ENCODE data around the gene PNMA6F.
A peak's percentile ranks its signal among the peaks of the same experiment; 100 is the strongest.

The PNMA6F gene

DNA sequence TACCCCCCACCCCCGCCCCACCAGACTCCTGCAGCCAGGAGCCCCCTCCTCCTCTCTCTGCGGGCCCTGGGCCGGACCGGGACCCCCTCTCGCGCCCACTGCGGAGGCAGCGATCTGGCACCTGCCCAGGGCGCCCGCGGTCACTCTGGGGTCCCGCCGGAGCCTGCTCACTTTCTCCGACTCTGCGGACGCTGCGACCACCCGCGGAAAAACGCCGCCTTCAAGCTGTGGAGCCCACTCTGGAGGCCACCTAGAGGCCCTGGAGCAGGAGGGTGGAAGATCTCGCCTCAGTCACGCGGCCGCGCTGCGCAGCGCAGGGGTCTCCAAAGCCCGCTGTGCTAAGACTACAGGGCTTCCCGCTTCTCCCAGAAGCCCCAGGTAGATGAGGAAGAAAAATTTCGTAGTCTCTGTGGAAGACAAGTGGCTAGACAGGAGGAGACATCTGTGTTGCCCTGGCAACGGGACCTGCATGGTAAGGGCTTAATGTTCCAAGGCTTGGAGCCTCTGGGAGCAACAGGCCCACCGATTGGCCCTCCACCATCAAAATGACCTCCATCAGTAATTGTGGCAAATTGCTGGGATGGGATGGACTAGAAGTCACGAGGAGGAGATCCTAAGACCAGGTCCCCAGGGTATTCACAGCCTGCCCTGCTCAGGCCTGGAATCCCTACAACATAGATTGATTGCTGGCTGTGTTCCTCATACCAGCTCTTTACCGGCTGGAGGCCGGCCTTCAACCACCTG, at the start of gene PNMA6F:
PNMA6F (minus strand) TSS at position 387 of the 744 bp plus-strand sequence. CDS start 1,093 bp downstream, outside the sequence.
- DNase-seq = no peak

DNA sequence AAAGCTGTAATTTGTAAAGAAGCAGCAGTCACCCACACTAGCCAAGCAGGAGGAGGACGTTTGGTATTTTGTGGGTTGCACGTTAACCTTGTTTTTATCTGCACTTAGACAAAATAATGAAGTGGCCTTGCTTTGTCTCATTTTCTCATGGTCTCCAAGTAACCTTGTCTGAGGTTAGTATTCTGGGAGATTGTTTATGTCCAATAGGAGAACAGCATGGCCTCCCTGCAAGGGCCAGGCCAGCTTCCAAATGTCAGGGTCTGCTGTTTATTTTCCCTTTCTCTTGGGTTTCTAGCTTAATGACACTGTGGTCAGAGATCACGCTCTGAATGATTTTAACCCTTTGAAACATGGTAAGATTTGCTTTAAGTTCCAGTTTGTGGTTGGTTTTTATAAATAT, 49.7 kb upstream of the PNMA6F start:
- no peak for DNase-seq

DNA sequence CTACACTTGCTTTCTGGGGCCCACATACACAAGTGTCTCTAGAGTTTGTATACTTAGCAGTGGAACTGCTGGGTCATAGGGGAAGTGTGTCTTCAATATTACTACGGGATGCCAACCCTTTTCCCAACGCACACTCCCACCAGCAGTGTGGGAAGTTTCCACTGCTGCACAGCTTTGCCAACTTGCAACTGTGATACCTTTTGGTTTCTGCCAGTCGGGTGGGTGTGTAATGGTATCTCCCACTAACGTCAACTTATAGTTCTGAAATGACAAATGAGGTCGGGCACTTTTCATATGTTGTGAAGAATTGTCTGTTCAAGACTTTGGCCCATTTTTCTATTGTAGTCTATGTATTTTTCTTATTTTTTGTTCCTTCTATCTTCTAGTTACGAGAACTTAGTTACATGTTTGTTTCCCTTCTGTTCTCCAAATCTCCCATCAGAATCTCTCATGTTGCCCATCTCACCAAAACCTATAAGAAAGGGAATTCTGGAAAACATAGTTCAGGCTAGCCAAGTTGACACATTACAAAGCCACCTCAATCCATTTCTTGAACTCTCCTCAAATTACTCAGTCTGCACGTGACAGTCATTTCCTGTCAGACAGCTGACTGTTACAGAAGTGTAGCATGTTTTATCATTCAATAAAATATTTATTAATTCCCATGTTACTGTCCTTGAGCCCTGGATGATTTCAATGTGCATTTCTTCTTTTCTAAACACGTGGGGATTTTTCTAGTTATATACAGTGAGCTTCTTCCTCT, 48.9 kb upstream of the PNMA6F start:
- DNase-seq = no peak

DNA sequence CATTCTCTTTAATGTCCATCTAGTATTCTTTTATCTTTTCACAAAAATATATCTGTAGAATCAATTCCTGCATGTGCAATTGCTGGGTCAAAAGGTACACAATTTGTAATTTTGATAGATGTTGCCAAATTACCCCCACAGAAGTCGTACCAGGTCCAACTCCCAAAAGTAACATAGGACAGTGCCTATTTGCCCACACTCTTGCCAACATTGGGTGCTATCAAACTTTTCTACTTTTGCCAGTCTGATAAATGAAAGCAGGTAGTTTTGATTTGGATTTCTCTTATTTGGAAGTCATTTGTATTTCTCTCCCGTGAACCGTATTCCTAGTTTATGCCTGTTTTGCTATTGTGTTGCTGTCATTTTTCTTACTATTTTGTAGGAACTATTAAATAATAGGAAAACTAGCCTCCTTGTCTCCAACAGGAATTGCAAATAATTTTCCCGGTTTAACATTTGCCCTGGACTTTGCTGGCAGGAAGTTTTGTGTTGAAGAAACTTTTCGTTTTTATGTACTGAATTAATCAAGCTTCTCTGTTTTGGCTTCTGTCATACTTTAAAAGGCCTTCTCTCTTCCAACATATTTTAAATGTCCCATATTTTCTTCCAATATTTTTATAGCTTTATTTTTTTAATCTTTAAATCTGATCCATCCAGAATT, 45.4 kb upstream of the PNMA6F start:
- DNase-seq = no peak

DNA sequence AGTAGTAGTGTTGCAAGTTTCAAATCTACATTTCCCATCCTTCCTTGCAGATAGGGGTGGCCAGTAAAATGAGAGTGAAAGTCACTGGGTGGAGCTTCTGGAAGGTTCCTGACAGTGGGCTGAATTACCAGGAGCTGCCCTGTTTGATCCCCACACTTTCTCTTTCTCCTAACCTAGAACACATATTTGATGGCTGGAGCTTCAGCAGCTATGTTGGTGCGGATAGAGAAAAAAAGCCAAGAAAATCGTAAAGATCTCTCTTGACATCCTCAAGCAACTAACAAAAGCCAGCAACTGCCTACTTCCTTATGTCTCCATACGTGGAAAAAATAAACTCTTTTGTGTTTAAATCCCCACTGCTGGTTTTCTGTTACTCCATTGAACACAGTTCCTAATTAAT, 44.6 kb upstream of the PNMA6F start:
- DNase-seq = no peak

DNA sequence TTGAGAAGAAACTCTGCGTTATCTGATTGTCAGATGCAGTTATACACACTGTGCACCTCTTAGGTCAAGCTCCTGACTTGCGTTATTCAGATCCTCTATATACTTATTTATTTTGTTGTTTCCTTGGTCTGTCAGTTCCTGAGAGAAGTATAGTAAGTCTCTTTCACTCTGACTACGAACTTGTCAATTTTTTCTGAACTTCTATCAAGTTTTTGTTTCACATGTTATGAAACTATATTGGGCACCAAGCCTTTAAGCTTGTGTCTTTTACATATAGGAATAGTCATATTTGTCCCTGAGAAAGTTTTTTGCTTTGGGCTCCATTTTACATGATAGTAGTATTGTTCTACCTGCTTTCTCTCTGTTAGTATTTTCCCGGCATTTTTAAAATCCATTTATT, 44.1 kb upstream of the PNMA6F start:
- DNase-seq = no peak

DNA sequence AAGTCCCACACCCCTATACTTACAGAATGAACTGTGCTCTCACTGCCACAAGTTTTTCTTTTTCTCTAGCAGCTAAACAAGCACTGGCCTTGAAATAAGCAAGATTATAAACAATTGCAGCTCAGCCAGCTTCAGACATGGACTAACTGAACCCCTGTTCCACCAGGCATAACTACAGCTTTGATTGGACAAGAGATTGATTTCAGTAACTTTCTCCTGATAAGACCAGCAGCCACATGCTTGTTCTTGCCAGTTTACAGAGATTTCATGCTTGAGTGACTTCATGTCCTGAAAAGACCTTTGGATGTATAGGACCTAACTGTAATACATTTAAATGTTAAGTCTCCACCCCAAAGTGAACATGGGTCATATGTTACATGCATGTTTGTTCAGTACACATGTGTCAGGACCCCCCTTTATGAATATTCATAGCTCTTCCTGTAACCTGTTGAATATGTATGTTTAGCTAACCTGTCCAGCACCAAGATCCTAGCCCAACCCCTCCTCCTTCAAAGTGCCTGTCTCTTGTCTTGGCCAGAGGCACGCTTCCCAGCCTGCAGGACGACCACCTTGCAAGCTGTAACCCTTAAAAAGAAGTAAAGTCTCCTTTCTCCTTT, 40.3 kb upstream of the PNMA6F start:
- peak; percentile 26 for DNase-seq

DNA sequence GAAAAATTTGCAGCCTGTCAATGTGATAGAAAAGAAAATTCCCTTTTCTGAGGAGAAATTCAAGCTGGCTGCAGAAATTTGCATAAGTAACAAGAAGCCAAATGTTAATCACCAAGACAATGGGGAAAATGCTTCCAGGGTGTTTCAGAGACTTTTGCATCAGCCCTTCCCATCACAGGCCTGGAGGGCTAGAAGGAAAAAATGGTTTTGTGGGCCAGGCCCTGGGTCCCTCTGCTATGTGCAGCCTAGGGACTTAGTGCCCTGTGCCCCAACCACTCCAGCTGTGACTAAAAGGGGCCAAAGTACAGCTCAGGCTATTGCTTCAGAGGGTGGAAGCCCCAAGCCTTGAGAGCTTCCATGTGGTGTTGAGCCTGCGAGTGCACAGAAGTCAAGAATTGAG, 36.3 kb upstream of the PNMA6F start:
- no peak for DNase-seq

DNA sequence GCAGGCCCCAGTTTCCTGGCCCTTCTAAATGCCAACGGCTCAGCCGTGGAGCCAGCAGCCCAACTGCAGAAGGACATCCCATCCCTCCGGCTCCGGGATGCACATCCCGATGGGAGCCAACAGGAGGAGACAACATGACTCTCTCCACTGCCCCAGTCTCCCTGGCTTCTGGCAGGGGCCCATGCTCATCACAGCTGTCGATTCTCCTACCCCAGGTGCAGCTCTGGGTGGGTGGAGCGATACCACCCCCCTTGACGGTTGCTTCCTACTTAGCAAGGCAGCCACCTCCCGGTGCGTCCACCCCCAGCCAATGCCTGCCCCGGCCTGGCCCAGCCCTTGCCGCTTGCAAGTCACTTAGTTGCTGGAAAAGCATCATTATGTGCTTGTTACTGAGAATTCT, 31.8 kb upstream of the PNMA6F start:
- DNase-seq = no peak

DNA sequence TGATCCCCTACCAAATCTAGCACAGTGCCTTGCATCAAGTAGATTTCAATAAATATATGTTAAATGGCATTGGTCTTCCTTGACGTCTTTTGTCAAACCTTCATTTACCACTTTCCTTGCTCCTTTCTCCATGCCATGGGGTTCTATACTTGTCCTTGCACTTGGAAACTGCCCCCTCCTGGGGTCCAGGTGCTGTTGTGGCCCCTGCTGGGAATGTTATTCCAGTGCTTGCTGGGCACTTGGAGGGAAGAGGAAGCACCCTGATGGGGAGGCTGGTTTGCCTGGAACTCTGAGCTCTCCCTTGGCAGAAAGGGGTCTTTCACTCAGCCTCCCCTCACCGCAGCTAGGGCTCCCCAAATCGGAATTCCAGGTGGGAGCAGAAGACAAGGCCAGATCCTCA, 31.3 kb upstream of the PNMA6F start:
- DNase-seq = no peak

DNA sequence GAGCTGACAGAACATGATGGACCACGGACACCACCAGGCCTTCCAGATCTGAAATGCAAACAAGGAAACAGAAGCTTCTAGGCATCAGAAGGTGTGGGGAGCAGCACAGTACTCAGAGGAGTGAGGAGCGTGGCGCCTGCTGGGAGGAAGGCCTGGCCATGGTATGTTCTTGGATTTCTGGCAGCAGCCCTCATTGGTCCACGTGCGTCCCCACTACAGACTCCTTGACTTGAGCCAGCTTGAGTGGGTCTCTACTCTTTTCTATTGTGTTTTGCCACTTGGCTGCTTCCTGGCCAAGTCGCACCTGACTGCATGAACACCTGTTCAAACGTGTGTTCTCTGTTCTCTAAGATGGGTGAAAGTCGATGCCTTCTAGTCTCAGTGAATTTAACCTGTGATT, 30.4 kb upstream of the PNMA6F start:
- no peak for DNase-seq

DNA sequence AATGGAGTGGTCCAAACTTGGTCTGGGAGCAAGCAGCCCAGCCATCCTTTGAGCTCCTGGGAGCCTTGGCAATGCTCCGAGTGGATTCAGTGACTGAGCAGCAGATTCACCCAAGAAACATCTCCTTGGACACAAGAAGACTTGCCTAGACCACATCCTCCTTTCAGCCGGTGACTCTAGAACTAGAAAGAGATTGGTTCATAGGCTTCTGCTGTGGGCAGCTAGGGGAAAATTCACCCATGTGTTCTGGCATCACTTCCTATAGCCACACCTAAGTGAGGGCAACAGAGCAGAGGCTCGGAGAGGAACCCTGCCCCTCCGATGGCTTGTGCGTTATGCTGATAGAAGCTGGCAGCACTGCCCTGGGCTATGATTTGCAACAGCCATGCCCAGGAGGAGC, 28.4 kb upstream of the PNMA6F start:
- no peak for DNase-seq

DNA sequence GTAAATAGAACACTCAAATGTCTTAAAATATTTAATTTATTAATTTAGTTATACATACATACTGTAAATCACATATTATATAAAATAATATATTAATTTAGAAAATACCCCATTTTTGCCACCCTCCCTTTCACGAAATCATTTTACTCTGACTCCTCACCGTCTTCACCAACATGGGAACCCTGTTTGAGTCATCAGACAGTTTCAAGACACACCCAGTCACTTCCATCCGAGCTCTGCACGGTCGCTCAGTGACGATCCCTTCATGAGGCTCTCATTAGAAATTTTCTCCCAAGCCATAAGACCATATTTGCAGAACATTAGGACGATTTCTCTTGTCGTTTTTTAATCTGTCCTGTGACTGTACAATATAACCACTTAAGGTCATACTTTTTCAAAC, 26.9 kb upstream of the PNMA6F start:
- DNase-seq = no peak

DNA sequence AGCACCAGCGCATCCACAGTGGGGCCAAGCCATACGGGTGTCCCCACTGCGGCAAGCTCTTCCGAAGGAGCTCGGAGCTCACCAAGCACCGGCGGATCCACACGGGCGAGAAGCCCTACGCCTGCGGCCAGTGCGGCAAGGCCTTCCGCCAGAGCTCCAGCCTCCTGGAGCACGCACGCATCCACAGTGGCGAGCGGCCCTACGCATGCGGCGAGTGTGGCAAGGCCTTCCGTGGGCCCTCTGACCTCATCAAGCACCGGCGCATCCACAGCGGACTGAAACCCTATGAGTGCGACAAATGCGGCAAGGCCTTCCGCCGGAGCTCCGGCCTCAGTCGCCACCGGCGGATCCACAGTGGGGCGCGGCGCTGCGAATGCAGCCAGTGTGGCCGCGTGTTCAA, 26.0 kb upstream of the PNMA6F start:
- no peak for DNase-seq

DNA sequence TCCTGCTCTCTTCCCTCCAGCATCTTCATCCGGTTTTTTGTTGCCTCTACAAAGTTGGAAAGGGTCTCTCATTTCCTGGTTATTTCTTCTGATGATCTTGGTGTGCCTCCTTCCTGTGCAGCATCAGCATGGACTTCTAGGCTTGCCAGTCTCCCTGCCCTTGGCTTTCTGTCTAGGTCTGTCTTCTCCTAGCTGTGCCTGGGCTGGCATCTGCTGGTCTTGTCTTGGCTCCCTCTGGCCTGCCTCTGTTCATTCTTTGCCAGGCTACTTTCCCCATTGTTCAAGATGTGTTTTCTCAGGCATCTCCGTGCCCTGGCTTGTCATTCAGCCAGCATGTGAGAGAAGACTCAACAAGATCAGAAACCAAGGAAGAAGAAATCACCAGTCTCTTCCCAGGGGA, 22.1 kb upstream of the PNMA6F start:
- DNase-seq = no peak

DNA sequence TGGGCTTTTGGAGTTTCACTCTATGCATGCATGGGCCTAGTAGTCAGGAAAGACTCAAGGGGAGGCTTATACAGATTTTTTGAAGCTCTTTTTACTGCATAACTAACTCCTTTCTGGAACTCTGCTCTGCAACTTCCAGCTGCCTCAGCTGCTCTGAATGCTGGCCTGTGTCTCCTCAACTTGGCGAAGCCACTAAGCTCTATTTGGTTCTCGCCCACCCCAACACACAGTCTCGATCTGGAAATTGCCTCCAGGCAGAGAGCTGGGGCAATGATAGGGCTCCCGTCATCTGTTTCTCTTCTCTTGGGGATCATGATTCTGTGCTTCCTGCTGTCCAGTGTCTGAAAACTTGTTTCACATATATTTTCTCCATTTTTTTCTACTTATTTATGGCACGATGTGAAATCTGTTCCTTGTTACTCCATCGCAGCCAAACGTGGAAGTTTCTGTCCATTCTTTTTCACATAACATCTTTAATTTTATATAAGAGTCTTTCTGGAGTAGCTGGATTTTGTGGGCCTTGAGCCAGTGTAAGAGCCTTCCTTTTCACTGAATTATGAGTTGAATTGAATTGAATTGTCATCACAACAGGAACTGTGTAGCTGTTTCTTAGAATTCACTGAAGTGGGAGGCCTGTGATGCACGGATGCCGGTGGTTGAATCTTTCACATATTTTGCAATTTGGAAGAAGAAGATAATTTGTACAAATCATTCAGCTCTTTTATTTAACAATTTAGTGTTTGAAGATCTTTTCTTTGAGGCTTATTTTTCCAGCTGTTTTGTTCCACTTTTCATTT, 21.4 kb upstream of the PNMA6F start:
- no peak for DNase-seq

DNA sequence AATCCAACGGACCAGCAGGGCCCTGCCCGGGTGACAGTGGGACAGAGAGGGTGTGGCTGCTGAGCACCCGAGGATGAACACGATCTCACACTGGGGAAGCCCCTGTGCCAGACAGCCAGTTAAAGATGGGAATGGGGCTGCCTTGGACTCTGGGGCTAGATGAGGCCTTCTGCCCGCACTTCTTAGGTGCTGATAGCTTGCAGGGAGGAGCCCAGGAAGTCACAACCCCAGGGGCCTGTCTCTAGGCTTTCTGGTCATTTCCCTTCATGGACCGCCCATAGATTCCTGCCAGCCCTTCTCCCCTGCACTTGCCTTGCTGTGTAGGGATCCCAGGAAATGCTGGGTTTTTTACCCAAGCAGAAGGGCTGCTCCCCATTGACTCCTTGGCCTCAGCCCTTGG, 18.5 kb upstream of the PNMA6F start:
- DNase-seq = no peak

DNA sequence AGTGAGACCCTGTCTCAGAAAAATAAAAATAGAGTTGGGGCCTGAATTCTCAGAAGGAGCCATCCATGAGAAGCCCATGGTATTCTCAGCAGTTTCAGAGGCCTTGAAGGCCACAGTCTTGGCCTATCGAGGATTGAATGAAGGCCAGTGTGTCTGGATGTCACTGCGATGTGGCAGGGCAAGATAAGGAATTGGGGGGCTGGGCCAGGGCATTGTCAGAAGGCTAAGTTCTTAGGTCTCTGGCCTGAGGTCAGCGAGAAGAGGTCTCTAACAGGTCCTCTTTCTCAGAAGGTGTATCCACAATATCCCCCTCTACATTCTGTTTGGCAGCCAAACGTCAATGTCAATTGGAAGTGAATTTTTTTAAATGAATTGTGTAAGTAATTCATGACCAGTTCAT, 18.1 kb upstream of the PNMA6F start:
- no peak for DNase-seq

DNA sequence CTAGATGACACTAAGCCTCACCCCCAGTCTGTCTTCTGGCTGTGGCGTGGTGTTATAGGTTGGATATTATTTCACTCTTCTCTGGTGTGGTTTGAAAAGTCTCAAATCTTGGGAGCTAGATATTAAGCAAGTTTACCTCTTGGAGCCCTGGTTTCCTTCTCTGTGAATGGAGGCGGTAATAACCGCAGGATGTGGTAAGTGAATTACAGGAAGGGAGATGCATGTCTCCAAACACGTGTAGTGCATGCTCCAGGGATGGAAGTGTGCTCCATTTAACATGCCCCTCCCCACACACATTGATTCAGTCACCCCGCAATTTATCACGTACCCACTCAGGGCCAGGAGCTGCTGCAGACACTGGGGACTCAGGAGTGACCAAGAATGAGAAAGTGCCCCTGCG, 17.3 kb upstream of the PNMA6F start:
- DNase-seq = peak; percentile 46

DNA sequence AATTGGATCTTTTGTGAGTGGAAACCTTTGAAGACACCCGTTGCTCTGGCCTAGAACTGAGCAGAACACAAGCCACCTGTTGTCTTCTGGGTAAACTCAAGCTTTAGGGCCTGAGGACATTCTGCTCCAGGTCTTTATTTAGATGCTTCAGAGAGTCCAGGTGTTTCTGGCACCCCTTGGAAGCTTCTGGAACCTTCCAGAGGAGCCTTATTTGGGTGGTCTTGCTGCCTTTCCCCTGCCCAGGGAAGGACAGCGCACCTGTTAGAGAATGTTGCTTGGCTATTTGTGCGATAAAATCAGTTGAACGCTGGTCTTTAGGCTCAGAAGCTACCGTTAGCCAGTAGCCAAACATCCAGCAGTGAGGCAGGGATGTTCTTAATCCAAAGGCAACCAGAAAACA, 15.4 kb upstream of the PNMA6F start:
- no peak for DNase-seq

DNA sequence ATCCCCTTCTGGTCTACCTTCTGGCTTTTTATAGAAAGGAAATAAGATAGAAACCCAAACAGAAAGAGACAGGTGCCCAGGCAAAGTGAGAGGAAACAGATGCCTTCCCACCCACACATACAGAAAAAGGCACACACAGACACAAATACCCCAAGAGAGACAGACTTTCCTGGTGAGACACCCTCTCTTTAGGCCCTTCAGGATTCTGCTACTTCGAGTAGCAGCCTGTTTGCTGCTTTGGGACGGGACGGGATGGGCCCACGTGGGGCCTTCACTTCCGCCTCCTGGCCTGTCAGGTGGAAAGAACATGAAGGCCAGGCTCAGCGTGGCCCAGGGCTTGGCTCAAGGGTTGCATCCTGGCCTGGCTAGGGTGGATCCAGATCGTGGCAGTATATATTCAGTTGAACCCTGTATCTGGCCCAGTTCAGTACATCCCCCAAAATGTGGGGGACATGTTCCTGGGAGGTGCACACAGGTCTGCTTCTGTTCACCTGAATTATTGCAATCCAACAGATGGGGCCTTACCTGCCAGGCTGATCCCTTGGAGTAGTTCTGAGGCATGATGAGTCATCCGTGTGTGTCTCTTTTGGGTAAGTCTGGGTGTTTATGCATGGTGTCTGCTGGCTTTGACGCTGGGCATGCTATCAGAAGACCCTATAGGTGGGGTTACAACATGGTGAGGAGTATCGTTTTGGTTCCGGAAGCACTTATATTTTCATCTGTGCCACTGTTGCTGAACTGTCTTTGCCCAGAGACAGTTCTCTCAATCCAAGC, 14.7 kb upstream of the PNMA6F start:
- no peak for DNase-seq

All from GF-D8 (cell line).